BLaER1 treated with 17β-estradiol and CSF1 and Interleukin-3, amounts not matched to agents 10 nM and 100 nM (cell line): Measurements from ENCODE around the gene SPCS3.
A peak's percentile ranks its signal among the peaks of the same experiment; 100 is the strongest.
"Not testable (repeated sequence)": the region's sequence is repeated elsewhere in the genome, so short reads cannot be mapped to it uniquely, and the experiment has no call there.

Experiments used
- H3K27ac ChIP-seq, 11 experiments: shearing (Covaris generic); formaldehyde crosslinking; 2 replicates each; pipeline ENCODE4 v1.8.1; 2022
- H3K27me3 ChIP-seq, 11 experiments: shearing (Covaris generic); formaldehyde crosslinking; 2 replicates each; pipeline ENCODE4 v1.8.1; 2022
- H3K36me3 ChIP-seq, 11 experiments: shearing (Covaris generic); formaldehyde crosslinking; 2 replicates each; pipeline ENCODE4 v1.8.1; 2022
- H3K4me1 ChIP-seq, 10 experiments: shearing (Covaris generic); formaldehyde crosslinking; 2 replicates each; pipeline ENCODE4 v1.8.1; 2022
- H3K4me2 ChIP-seq, 11 experiments: shearing (Covaris generic); formaldehyde crosslinking; 2 replicates each; pipeline ENCODE4 v1.8.1; 2022
- H3K4me3 ChIP-seq, 10 experiments: shearing (Covaris generic); formaldehyde crosslinking; 2 replicates each; pipeline ENCODE4 v1.8.1; 2022
- H3K9ac ChIP-seq, 11 experiments: shearing (Covaris generic); formaldehyde crosslinking; 2 replicates each; pipeline ENCODE4 v1.8.1; 2022
- H3K9me3 ChIP-seq, 11 experiments: shearing (Covaris generic); formaldehyde crosslinking; replicated peaks in 1 of 11; 2 replicates each; pipeline ENCODE4 v1.8.1; 2022
- H4K20me1 ChIP-seq, 11 experiments: shearing (Covaris generic); formaldehyde crosslinking; 2 replicates each; pipeline ENCODE4 v1.8.1; 2022
- Cebpa-rat ChIP-seq, 11 experiments: shearing (Covaris generic); IDR thresholded peaks; 2 replicates each; pipeline ENCODE4 v1.8.1; 2022

SPCS3 gene

DNA sequence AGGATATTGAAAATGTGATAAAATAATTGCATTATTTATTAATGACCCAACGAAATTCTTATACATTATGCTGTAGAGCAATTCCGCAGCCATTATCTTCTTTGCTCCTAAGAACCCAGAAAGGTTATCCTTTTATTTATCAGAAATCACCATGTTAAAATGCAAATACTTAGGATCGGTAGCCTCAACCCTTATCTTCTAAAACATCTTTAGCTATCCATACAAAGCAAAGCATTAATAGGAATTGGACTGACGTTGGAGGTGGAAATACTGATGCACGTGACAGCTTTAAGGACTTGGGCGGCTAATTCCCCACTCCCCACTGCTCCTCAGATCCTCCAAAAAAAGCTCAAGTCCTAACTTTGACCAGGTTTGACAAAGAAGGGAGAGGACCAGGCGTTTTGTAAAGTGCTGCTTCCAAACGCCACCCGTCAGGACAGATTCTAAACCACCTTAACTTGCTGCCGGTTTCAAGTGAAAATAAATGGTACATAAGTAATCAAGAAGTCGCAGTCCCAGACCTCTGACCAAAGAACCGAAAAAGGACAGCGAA, 539 bp upstream of the SPCS3 start:
- no peak for TF ChIP-seq Cebpa-rat (IDR thresholded peaks at IDR 0.05)
- peaks cover 24 to 38% (median 36%) of the 10 kb centered on the region in 11 experiments; a peak in 19 of 22 replicates for H4K20me1 ChIP-seq
- H3K27me3 ChIP-seq, result no peaks in the 10 kb centered on the region
- peaks cover 0 to 13% (median 6%) of the 10 kb centered on the region in 11 experiments; a peak in 14 of 22 replicates for H3K36me3 ChIP-seq
- peak overlapping the region; percentile 93 to 99 (median 98) for H3K9ac ChIP-seq
- no peaks in the 10 kb centered on the region for H3K9me3 ChIP-seq
- H3K4me1 ChIP-seq, result peaks cover 7 to 44% (median 32%) of the 10 kb centered on the region in 10 experiments; a peak in 18 of 20 replicates
- H3K27ac ChIP-seq, result peak overlapping the region; percentile 55 to 99 (median 98); a peak in 21 of 22 replicates
- peak overlapping the region; percentile 78 to 91 (median 86) for H3K4me2 ChIP-seq
- H3K4me3 ChIP-seq, result peak overlapping the region; percentile 91 to 98 (median 96)

DNA sequence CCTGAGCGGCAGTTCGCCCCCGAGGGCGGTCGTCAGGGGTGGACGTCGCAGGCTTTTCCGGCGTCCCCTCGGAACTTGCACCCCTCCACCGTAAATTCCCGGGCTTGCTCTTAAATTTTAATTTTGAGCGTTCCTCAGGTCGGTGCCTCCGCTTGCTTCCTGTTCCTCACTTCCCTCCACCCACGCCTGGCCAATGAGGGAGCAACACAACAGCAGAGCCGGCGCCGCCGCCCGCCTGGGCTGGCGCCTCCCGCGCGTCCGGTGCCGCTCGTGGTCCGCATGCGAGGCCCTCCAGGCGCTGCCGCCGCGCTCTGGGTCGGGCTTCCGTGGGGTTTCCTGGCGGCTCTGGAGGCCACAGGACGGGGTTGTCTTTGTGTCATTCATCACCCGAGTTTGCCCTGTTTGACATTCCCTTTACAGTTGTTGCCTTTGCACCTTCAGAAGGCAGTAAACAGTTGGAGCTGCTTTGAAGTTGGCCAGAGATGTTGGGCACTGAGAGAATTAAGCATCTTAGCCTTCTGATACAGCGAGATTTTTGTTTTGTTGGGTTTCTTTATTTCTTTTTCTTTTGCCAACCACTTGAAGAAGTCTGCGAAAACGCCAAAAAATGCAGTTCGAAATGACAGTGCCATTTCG, 692 bp downstream of the SPCS3 start:
- Histone ChIP-seq H3K9me3 (no peaks in the 10 kb centered on the region), H4K20me1 (peaks cover 36 to 50% (median 48%) of the 10 kb centered on the region in 11 experiments; a peak in 20 of 22 replicates), H3K4me3 (peak overlapping the region; percentile 91 to 98 (median 96)), H3K27me3 (no peaks in the 10 kb centered on the region), H3K27ac (peak overlapping the region; percentile 95 to 99 (median 98)), H3K36me3 (peaks cover 0 to 26% (median 17%) of the 10 kb centered on the region in 11 experiments; a peak in 19 of 22 replicates), H3K4me2 (peak overlapping the region; percentile 69 to 99 (median 89)), H3K9ac (peak overlapping the region; percentile 93 to 99 (median 98)), H3K4me1 (peaks cover 7 to 56% (median 34%) of the 10 kb centered on the region in 10 experiments; a peak in 18 of 20 replicates)
- no peak for TF ChIP-seq Cebpa-rat (IDR thresholded peaks at IDR 0.05)

GRCh38 chr4:176320976-176321361, 1.2 kb downstream of the SPCS3 start:
- no peak for TF ChIP-seq Cebpa-rat (IDR thresholded peaks at IDR 0.05)
- Histone ChIP-seq H4K20me1 (peaks cover 41 to 55% (median 51%) of the 10 kb centered on the region in 11 experiments; a peak in 20 of 22 replicates), H3K27ac (peak overlapping the region; percentile 95 to 99 (median 98))

DNA sequence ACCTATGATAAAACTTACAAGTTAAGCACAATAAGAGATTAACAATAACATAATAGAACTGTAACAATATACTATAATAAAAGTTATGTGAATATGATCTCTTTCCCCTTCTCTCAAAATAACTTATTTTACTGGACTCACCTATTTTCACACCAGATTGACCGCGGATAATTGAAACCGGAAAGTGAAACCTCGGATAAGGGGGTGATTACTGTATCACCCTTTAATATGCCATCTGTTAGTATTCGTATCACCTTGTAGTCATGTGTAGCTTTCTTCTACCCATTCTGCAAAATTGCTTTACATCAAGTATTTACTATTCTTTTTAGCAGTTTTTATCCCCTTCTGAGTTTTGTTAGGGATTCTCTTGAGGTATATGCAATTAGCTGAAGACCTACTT, 1.8 kb downstream of the SPCS3 start:
- Histone ChIP-seq H3K27me3 (no peaks in the 10 kb centered on the region), H3K27ac (peak overlapping the region in 9 of 11 experiments; percentile 95 to 99 (median 98); a peak in 12 of 22 replicates), H3K4me1 (peaks cover 7 to 59% (median 34%) of the 10 kb centered on the region in 10 experiments; a peak in 18 of 20 replicates), H3K9me3 (no peaks in the 10 kb centered on the region), H3K9ac (peak overlapping the region; percentile 93 to 99 (median 98)), H3K36me3 (peaks cover 6 to 37% (median 28%) of the 10 kb centered on the region in 11 experiments; a peak in 20 of 22 replicates), H3K4me3 (peak overlapping the region; percentile 91 to 98 (median 96)), H3K4me2 (peak overlapping the region; percentile 69 to 99 (median 89)), H4K20me1 (peaks cover 47 to 61% (median 56%) of the 10 kb centered on the region in 11 experiments; a peak in 20 of 22 replicates)
- no peak for TF ChIP-seq Cebpa-rat (IDR thresholded peaks at IDR 0.05)

More at GRCh38 chr4:176320976-176321361, 1.2 kb downstream of the SPCS3 start:
- Histone ChIP-seq H3K4me2 (peak overlapping the region; percentile 69 to 99 (median 89)), H3K36me3 (peaks cover under 1 to 31% (median 22%) of the 10 kb centered on the region in 11 experiments; a peak in 20 of 22 replicates), H3K4me1 (peaks cover 7 to 58% (median 34%) of the 10 kb centered on the region in 10 experiments; a peak in 18 of 20 replicates), H3K9ac (peak overlapping the region; percentile 93 to 99 (median 98)), H3K9me3 (no peaks in the 10 kb centered on the region), H3K4me3 (peak overlapping the region; percentile 91 to 98 (median 96)), H3K27me3 (no peaks in the 10 kb centered on the region)

DNA sequence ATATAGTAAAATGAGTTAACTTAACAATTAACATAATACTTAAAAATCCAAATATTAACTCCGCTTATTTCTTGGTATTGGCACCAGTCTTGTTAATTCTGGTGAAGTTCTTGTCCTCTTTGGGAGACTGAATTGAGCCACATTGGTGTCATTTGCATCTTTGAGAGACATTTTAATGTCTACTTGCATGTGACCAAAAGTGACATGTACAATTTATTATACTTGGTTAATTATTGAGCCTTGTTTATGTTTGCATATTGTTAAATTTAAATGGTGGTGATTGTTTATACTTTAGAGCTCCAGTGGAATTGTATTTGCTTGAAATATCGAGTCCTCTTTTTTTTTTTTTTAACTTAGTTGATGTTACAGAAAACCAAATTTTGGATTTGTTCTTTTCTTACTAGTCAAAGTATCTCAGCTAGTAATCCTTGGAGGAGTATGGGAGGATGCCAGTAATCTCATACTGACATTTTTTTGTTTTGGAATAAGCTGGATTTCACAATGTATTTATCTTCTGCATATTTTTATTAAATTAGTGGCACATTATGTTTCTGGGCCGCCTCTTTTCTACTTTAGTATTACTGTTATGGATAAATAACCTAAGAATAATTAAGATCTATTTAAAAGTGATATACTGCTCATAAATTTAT, 3.9 kb downstream of the SPCS3 start:
- H3K27ac ChIP-seq, result no peak overlapping the region; a peak in 1 of 22 replicates
- peak overlapping the region in 1 of 11 experiments; percentile 97; a peak in 1 of 22 replicates for H3K9ac ChIP-seq
- peak overlapping the region in 8 of 11 experiments; percentile 2 to 99 (median 92); a peak in 11 of 22 replicates for H3K4me2 ChIP-seq
- TF ChIP-seq Cebpa-rat (IDR thresholded peaks at IDR 0.05), result no peak
- H3K9me3 ChIP-seq, result no peaks in the 10 kb centered on the region
- no peaks in the 10 kb centered on the region for H3K27me3 ChIP-seq
- H3K36me3 ChIP-seq, result peaks cover 27 to 57% (median 48%) of the 10 kb centered on the region in 11 experiments; a peak in 21 of 22 replicates
- H3K4me1 ChIP-seq, result peaks cover 7 to 49% (median 32%) of the 10 kb centered on the region in 10 experiments; a peak in 18 of 20 replicates
- H4K20me1 ChIP-seq, result peaks cover 62 to 82% (median 76%) of the 10 kb centered on the region in 11 experiments; a peak in 20 of 22 replicates
- H3K4me3 ChIP-seq, result no peak overlapping the region

- not testable (repeated sequence) for H3K9me3 ChIP-seq, H3K4me3 ChIP-seq, H3K9ac ChIP-seq, H3K27me3 ChIP-seq
- peak overlapping the region in 4 of 11 experiments; percentile 33 to 67 (median 56); a peak in 6 of 22 replicates for H3K4me2 ChIP-seq
- H4K20me1 ChIP-seq, result peaks cover 62 to 93% (median 78%) of the 10 kb centered on the region in 11 experiments; a peak in 20 of 22 replicates
- H3K4me1 ChIP-seq, result peaks cover 7 to 45% (median 25%) of the 10 kb centered on the region in 10 experiments; a peak in 18 of 20 replicates
- 0 out of 22 replicates have a peak overlapping the region, but pooled peaks of 1 of the 11 experiments have one; percentile 10 for H3K27ac ChIP-seq
- H3K36me3 ChIP-seq, result peaks cover 39 to 70% (median 60%) of the 10 kb centered on the region in 11 experiments; a peak in 21 of 22 replicates
These were observed 5.1 kb downstream of the SPCS3 start for GRCh38 chr4:176324876-176325275.

GRCh38 chr4:176333076-176333475, 13.3 kb downstream of the SPCS3 start:
- H4K20me1 ChIP-seq, result peaks cover 5 to 56% (median 22%) of the 10 kb centered on the region in 11 experiments; a peak in 17 of 22 replicates
- H3K27me3 ChIP-seq, result no peaks in the 10 kb centered on the region
- peaks cover 0 to 8% (median 0%) of the 10 kb centered on the region in 10 experiments; a peak in 2 of 20 replicates for H3K4me1 ChIP-seq
- H3K4me2 ChIP-seq, result no peak overlapping the region
- H3K9ac ChIP-seq, result no peak overlapping the region
- no peaks in the 10 kb centered on the region for H3K9me3 ChIP-seq
- H3K4me3 ChIP-seq, result no peak overlapping the region
- H3K27ac ChIP-seq, result no peak overlapping the region
- TF ChIP-seq Cebpa-rat (IDR thresholded peaks at IDR 0.05), result no peak
- peaks cover 43 to 88% (median 64%) of the 10 kb centered on the region in 11 experiments; a peak in 21 of 22 replicates for H3K36me3 ChIP-seq

DNA sequence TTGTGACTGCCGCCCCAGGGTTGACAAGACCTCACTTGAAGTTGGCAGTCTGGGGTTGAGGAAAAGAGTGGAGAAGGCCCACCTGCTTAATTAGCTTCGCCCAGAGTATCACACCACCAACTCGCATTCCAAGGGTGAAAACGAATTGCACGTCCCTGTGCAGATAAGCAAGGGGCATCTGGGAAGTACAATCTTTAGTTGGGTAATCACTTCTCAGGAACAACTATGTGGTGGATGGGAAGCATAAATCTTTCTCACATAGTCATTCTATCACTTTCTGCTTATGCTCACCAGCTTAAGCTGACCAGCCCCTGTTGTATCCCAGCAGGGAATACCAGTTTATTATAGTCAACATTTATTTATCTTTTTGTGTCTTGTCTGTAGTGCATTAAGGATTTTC, 14.3 kb downstream of the SPCS3 start:
- Histone ChIP-seq H3K4me2 (no peak overlapping the region), H3K36me3 (peaks cover 33 to 78% (median 54%) of the 10 kb centered on the region in 11 experiments; a peak in 21 of 22 replicates), H3K4me1 (peaks cover 0 to 8% (median 0%) of the 10 kb centered on the region in 10 experiments; a peak in 2 of 20 replicates), H3K27me3 (no peaks in the 10 kb centered on the region), H3K9me3 (no peaks in the 10 kb centered on the region), H3K27ac (no peak overlapping the region), H3K9ac (no peak overlapping the region), H3K4me3 (no peak overlapping the region), H4K20me1 (peaks cover 5 to 46% (median 21%) of the 10 kb centered on the region in 11 experiments; a peak in 15 of 22 replicates)
- TF ChIP-seq Cebpa-rat (IDR thresholded peaks at IDR 0.05), result no peak
